HCT116 (cell line): ENCODE data around the gene CAMK2N1. TPM values are rescaled to one million over a fixed set of nuclear protein-coding genes. Genes with fewer than 3 reads are reported as not detected.

Experiments used
- ATAC-seq: fragments of 200-7000 bp; cut with Tn5 transposase; 2 replicates; pipeline ENCODE4 v1.9.1; 2020; ENCODE audit warnings: mild to moderate bottlenecking, moderate library complexity
- BruUV-seq: library from RNA; stranded (reverse); fragments of 400-500 nt; replicated peaks from 2 replicates; lab custom pipeline; 2021; lab: Mats Ljungman, UMichigan
- CTCF ChIA-PET: fragments of 300-600 bp; sonication (Branson Sonifier 250); formaldehyde crosslinking; loops from one replicate; lab custom pipeline; 2021; ENCODE audit warnings: antibody characterized with exemption; lab: Charles Lee
- POLR2A ChIA-PET: fragments of 300-600, 350-600 bp; sonication (Branson Sonifier 250); formaldehyde crosslinking; loops from one replicate; lab custom pipeline; 2021; ENCODE audit warnings: antibody characterized with exemption; lab: Charles Lee
- RAD21 ChIA-PET, 2 experiments: fragments of 300-600 bp; sonication (Branson Sonifier 250); formaldehyde crosslinking; loops; one replicate each; lab custom pipeline; 2023; ENCODE audit warnings: low total read pairs in 2 of 2; ENCODE audit not compliant: uncharacterized antibody in 2 of 2, unreplicated experiment in 2 of 2, low non-redundant PET in 1 of 2; lab: Charles Lee
- DNase-seq: peaks from one replicate; pipeline ENCODE4 v3.0.0-alpha.2; 2010; ENCODE audit warnings: low read depth, low spot score
- H2AFZ ChIP-seq: fragments of 200-600 bp; shearing (Covaris generic), sonication (generic); 2 replicates; pipeline ENCODE4 v1.6.1; 2017; ENCODE audit warnings: low read depth, mixed run types, mixed read lengths, antibody characterized with exemption, low read length; ENCODE audit not compliant: poor library complexity, severe bottlenecking
- H3K27ac ChIP-seq: 2 replicates; pipeline ENCODE4 v1.5.1; 2012; ENCODE audit warnings: low read depth, low read length
- H3K27me3 ChIP-seq: fragments of 200-600 bp; sonication (generic); 2 replicates; pipeline ENCODE4 v1.6.1; 2016; ENCODE audit warnings: mixed run types, low read length, mixed read lengths; ENCODE audit not compliant: insufficient read depth
- H3K36me3 ChIP-seq, 2 experiments: fragments of 200-500 bp in 1 of 2; fragments of 200-600 bp in 1 of 2; sonication (Bioruptor generic) in 1 of 2; sonication (generic) in 1 of 2; 2 replicates each; pipeline versions ENCODE4 v1.5.1 to v1.6.1; 2014 to 2016; ENCODE audit warnings: low read length in 2 of 2, inconsistent platforms in 1 of 2, mixed read lengths in 1 of 2, mixed run types in 1 of 2; ENCODE audit not compliant: insufficient read depth in 2 of 2, control insufficient read depth in 1 of 2
- H3K4me1 ChIP-seq, 2 experiments: fragments of 200-600 bp in 1 of 2; sonication (generic) in 1 of 2; 2 replicates each; pipeline versions ENCODE4 v1.5.1 to v1.6.1; 2012 to 2017; ENCODE audit warnings: low read length in 2 of 2, inconsistent platforms in 1 of 2, mild to moderate bottlenecking in 1 of 2, mixed read lengths in 1 of 2, mixed run types in 1 of 2, moderate library complexity in 1 of 2; ENCODE audit not compliant: insufficient read depth in 2 of 2, control insufficient read depth in 1 of 2
- H3K4me2 ChIP-seq: fragments of 200-600 bp; sonication (generic); 2 replicates; pipeline ENCODE4 v1.6.1; 2017; ENCODE audit warnings: mixed run types, low read length, mixed read lengths
- H3K4me3 ChIP-seq, 2 experiments: fragments of 200-600 bp in 1 of 2; sonication (generic) in 1 of 2; replicated peaks in 1 of 2; 2 replicates each; pipeline ENCODE4 v1.5.1; 2011 to 2016; ENCODE audit warnings: low read length in 2 of 2, control low read depth in 1 of 2, low read depth in 1 of 2, mild to moderate bottlenecking in 1 of 2, mixed read lengths in 1 of 2, mixed run types in 1 of 2
- H3K79me2 ChIP-seq: fragments of 200-600 bp; sonication (generic); 2 replicates; pipeline ENCODE4 v1.6.1; 2017; ENCODE audit warnings: mild to moderate bottlenecking, mixed run types, low read length, moderate library complexity, mixed read lengths; ENCODE audit not compliant: insufficient read depth
- H3K9ac ChIP-seq: fragments of 200-600 bp; sonication (generic); 2 replicates; pipeline ENCODE4 v1.6.1; 2016; ENCODE audit warnings: low read length, mixed read lengths
- H3K9me2 ChIP-seq: fragments of 200-600 bp; sonication (generic), shearing (Covaris generic); 2 replicates; pipeline ENCODE4 v1.6.1; 2017; ENCODE audit warnings: mixed run types, mild to moderate bottlenecking, moderate library complexity; ENCODE audit not compliant: insufficient read depth
- H3K9me3 ChIP-seq, 2 experiments: fragments of 200-500 bp in 1 of 2; fragments of 200-600 bp in 1 of 2; sonication (Bioruptor generic) in 1 of 2; sonication (generic) in 1 of 2; 2 replicates each; pipeline ENCODE4 v1.6.1; 2014 to 2017; ENCODE audit warnings: low read length in 2 of 2, mixed read lengths in 2 of 2, inconsistent platforms in 1 of 2, low read depth in 1 of 2, mild to moderate bottlenecking in 1 of 2, mixed run types in 1 of 2, moderate library complexity in 1 of 2; ENCODE audit not compliant: control insufficient read depth in 1 of 2, insufficient read depth in 1 of 2
- H4K20me1 ChIP-seq: fragments of 200-600 bp; sonication (generic), shearing (Covaris generic); 2 replicates; pipeline ENCODE4 v1.6.1; 2017; ENCODE audit warnings: mixed run types, mild to moderate bottlenecking, moderate library complexity; ENCODE audit not compliant: insufficient read depth
- CBX3 ChIP-seq: IDR thresholded peaks from 2 replicates; pipeline ENCODE4 v1.6.1; 2012; ENCODE audit warnings: low read depth
- CEBPB ChIP-seq: IDR thresholded peaks from 2 replicates; pipeline ENCODE4 v1.6.1; 2012; ENCODE audit warnings: low read depth
- EGR1 ChIP-seq: IDR thresholded peaks from 2 replicates; pipeline ENCODE4 v1.6.1; 2012; ENCODE audit warnings: low read depth
- ELF1 ChIP-seq: IDR thresholded peaks from 2 replicates; pipeline ENCODE4 v1.6.1; 2012; ENCODE audit warnings: low read depth, borderline replicate concordance
- EZH2 ChIP-seq: fragments of 200-600 bp; sonication (generic); IDR thresholded peaks from 2 replicates; pipeline ENCODE4 v1.6.1; 2017; ENCODE audit warnings: antibody characterized with exemption, mixed run types
- EZH2phosphoT487 ChIP-seq: fragments of 200-600 bp; IDR thresholded peaks from 2 replicates; pipeline ENCODE4 v1.6.1; 2018; ENCODE audit warnings: antibody characterized with exemption, borderline replicate concordance
- FOSL1 ChIP-seq: IDR thresholded peaks from 2 replicates; pipeline ENCODE4 v1.6.1; 2012; ENCODE audit warnings: low read depth
- JUND ChIP-seq: IDR thresholded peaks from 2 replicates; pipeline ENCODE4 v1.6.1; 2012
- POLR2AphosphoS5 ChIP-seq: IDR thresholded peaks from 2 replicates; pipeline ENCODE4 v1.6.1; 2011; ENCODE audit warnings: mild to moderate bottlenecking, low read depth, low read length, moderate library complexity
- RAD21 ChIP-seq: IDR thresholded peaks from 2 replicates; pipeline ENCODE4 v1.6.1; 2012; ENCODE audit warnings: low read depth, mild to moderate bottlenecking
- SIN3A ChIP-seq: IDR thresholded peaks from 2 replicates; pipeline ENCODE4 v1.6.1; 2012; ENCODE audit warnings: low read depth
- SRF ChIP-seq: IDR thresholded peaks from 2 replicates; pipeline ENCODE4 v1.6.1; 2012; ENCODE audit warnings: low read depth
- TCF7L2 ChIP-seq: IDR thresholded peaks from 2 replicates; pipeline ENCODE4 v1.7.0; 2011; ENCODE audit warnings: borderline replicate concordance, inconsistent platforms; ENCODE audit not compliant: insufficient read depth, insufficient read length; ENCODE audit errors: extremely low read depth
- YY1 ChIP-seq: IDR thresholded peaks from 2 replicates; pipeline ENCODE4 v1.6.1; 2011; ENCODE audit warnings: low read length, low read depth, moderate library complexity, mild to moderate bottlenecking; ENCODE audit not compliant: insufficient replicate concordance; ENCODE audit errors: extremely low read depth
- intact Hi-C: fragments of 100-400 bp; cut with micrococcal nuclease; formaldehyde crosslinking; loops from 2 replicates; pipeline ENCODE4 v1.10.0; 2022
- total RNA-seq: library from RNA; stranded (reverse); gene quantifications from one replicate; pipeline ENCODE4 v1.2.1, GENCODE V29; 2021; ENCODE audit not compliant: unreplicated experiment
- TF ChIP-seq, protein P1 (sequence below): IDR thresholded peaks from 2 replicates; pipeline ENCODE4 v1.6.1; 2012
- TF ChIP-seq, protein P2 (sequence below): IDR thresholded peaks from 2 replicates; pipeline ENCODE4 v1.6.1; 2012
- TF ChIP-seq, protein P3 (sequence below): IDR thresholded peaks from 2 replicates; pipeline ENCODE4 v1.6.1; 2011; ENCODE audit warnings: mild to moderate bottlenecking, low read length, moderate library complexity; ENCODE audit not compliant: insufficient replicate concordance; ENCODE audit errors: extremely low read depth
- TF ChIP-seq, protein P4 (sequence below): IDR thresholded peaks from 2 replicates; pipeline ENCODE4 v1.6.1; 2012; ENCODE audit warnings: low read depth
- TF ChIP-seq, protein P5 (sequence below), 3 experiments: fragments of 200-600 bp in 1 of 3; sonication (generic) in 1 of 3; IDR thresholded peaks in 2 of 3; conservative IDR thresholded peaks in 1 of 3; 2 replicates each; pipeline ENCODE4 v1.5.1; 2012 to 2017; ENCODE audit warnings: low read depth in 2 of 3, low read length in 2 of 3, antibody characterized with exemption in 1 of 3, borderline replicate concordance in 1 of 3, control low read depth in 1 of 3, mild to moderate bottlenecking in 1 of 3, mixed read lengths in 1 of 3, mixed run types in 1 of 3, moderate library complexity in 1 of 3; ENCODE audit not compliant: insufficient read depth in 1 of 3

Gene CAMK2N1
- total RNA-seq, 1 experiment from 2014 or later = 20.5 TPM

DNA sequence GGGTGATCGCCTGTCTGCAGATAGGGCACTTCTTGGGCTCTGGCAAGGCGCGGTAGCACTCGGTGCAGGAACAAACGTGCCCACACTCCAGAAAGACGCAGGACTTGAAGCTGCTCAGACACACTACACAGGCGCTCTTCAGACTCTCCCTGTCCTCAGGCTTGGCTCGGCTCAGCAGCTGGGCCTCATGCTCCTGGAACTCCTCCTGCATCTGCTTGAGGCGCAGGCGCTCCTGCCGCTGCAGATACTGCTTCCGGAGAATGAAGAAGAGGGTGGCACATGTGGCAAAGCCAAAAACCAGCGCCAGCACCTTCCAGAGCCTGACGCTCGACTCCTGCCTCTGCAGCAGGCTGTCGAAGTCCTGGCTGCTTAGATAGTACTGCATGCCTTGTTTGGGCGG, 14.7 kb upstream of the CAMK2N1 start:
- no peak overlapping the region for H2AFZ ChIP-seq
- no peaks in the 10 kb centered on the region for H3K9me3 ChIP-seq
- ChIA-PET RAD21 (no interaction called here), CTCF (no interaction called here), POLR2A (no interaction called here)
- no peak overlapping the region for H3K4me3 ChIP-seq
- ATAC-seq = no peak
- H3K9ac ChIP-seq = no peak overlapping the region
- H3K4me2 ChIP-seq = no peak overlapping the region
- H3K27me3 ChIP-seq = no peaks in the 10 kb centered on the region
- intact Hi-C loops = no loop called here
- no peaks in the 10 kb centered on the region for H4K20me1 ChIP-seq
- TF ChIP-seq, protein P1, sequence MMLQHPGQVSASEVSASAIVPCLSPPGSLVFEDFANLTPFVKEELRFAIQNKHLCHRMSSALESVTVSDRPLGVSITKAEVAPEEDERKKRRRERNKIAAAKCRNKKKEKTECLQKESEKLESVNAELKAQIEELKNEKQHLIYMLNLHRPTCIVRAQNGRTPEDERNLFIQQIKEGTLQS = no peak
- TF ChIP-seq EGR1 (no peak), CEBPB (no peak), ELF1 (no peak), FOSL1 (no peak), YY1 (no peak), TCF7L2 (no peak), EZH2phosphoT487 (no peak), JUND (no peak), CBX3 (no peak), POLR2AphosphoS5 (no peak), RAD21 (no peak), SRF (no peak), EZH2 (no peak), SIN3A (no peak)
- TF ChIP-seq, protein P2, sequence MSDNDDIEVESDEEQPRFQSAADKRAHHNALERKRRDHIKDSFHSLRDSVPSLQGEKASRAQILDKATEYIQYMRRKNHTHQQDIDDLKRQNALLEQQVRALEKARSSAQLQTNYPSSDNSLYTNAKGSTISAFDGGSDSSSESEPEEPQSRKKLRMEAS = no peak
- TF ChIP-seq, protein P3, sequence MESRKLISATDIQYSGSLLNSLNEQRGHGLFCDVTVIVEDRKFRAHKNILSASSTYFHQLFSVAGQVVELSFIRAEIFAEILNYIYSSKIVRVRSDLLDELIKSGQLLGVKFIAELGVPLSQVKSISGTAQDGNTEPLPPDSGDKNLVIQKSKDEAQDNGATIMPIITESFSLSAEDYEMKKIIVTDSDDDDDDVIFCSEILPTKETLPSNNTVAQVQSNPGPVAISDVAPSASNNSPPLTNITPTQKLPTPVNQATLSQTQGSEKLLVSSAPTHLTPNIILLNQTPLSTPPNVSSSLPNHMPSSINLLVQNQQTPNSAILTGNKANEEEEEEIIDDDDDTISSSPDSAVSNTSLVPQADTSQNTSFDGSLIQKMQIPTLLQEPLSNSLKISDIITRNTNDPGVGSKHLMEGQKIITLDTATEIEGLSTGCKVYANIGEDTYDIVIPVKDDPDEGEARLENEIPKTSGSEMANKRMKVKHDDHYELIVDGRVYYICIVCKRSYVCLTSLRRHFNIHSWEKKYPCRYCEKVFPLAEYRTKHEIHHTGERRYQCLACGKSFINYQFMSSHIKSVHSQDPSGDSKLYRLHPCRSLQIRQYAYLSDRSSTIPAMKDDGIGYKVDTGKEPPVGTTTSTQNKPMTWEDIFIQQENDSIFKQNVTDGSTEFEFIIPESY = no peak
- TF ChIP-seq, protein P4, sequence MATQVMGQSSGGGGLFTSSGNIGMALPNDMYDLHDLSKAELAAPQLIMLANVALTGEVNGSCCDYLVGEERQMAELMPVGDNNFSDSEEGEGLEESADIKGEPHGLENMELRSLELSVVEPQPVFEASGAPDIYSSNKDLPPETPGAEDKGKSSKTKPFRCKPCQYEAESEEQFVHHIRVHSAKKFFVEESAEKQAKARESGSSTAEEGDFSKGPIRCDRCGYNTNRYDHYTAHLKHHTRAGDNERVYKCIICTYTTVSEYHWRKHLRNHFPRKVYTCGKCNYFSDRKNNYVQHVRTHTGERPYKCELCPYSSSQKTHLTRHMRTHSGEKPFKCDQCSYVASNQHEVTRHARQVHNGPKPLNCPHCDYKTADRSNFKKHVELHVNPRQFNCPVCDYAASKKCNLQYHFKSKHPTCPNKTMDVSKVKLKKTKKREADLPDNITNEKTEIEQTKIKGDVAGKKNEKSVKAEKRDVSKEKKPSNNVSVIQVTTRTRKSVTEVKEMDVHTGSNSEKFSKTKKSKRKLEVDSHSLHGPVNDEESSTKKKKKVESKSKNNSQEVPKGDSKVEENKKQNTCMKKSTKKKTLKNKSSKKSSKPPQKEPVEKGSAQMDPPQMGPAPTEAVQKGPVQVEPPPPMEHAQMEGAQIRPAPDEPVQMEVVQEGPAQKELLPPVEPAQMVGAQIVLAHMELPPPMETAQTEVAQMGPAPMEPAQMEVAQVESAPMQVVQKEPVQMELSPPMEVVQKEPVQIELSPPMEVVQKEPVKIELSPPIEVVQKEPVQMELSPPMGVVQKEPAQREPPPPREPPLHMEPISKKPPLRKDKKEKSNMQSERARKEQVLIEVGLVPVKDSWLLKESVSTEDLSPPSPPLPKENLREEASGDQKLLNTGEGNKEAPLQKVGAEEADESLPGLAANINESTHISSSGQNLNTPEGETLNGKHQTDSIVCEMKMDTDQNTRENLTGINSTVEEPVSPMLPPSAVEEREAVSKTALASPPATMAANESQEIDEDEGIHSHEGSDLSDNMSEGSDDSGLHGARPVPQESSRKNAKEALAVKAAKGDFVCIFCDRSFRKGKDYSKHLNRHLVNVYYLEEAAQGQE = no peak
- TF ChIP-seq, protein P5, sequence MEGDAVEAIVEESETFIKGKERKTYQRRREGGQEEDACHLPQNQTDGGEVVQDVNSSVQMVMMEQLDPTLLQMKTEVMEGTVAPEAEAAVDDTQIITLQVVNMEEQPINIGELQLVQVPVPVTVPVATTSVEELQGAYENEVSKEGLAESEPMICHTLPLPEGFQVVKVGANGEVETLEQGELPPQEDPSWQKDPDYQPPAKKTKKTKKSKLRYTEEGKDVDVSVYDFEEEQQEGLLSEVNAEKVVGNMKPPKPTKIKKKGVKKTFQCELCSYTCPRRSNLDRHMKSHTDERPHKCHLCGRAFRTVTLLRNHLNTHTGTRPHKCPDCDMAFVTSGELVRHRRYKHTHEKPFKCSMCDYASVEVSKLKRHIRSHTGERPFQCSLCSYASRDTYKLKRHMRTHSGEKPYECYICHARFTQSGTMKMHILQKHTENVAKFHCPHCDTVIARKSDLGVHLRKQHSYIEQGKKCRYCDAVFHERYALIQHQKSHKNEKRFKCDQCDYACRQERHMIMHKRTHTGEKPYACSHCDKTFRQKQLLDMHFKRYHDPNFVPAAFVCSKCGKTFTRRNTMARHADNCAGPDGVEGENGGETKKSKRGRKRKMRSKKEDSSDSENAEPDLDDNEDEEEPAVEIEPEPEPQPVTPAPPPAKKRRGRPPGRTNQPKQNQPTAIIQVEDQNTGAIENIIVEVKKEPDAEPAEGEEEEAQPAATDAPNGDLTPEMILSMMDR (IDR thresholded peaks at IDR 0.05 in 2 of 3, conservative IDR thresholded peaks at IDR 0.05 in 1 of 3; ENCODE audit: borderline replicate concordance in 1 of 3, insufficient read depth in 1 of 3, low read depth in 2 of 3, low read length in 2 of 3) = no peak
- H3K4me1 ChIP-seq = peaks cover 9 to 25% of the 10 kb centered on the region in 2 experiments
- H3K36me3 ChIP-seq = peaks cover 15 to 52% of the 10 kb centered on the region in 2 experiments
- no peak for DNase-seq
- no peak overlapping the region for H3K27ac ChIP-seq
- H3K9me2 ChIP-seq = no peaks in the 10 kb centered on the region
- peaks cover 38% of the 10 kb centered on the region for H3K79me2 ChIP-seq
- no TSS peak for BruUV-seq
